Hepatocyte (in vitro differentiated cells): ENCODE data around the gene GATA6. TPM values are rescaled to one million over a fixed set of nuclear protein-coding genes. Genes with fewer than 3 reads are reported as not detected.

Experiments
- DNase-seq: peaks from one replicate; pipeline ENCODE4 v3.0.0-alpha.2; 2016; ENCODE audit warnings: low spot score
- H2AFZ ChIP-seq: fragments of 200-600 bp; sonication (generic); 2 replicates; pipeline ENCODE4 v1.6.0; 2016; ENCODE audit warnings: antibody characterized with exemption, mild to moderate bottlenecking
- H3K27ac ChIP-seq: fragments of 200-600 bp; sonication (generic); 2 replicates; pipeline ENCODE4 v1.5.1; 2016; ENCODE audit warnings: mild to moderate bottlenecking
- H3K27me3 ChIP-seq: fragments of 200-600 bp; sonication (generic); 2 replicates; pipeline ENCODE4 v1.6.1; 2016
- H3K36me3 ChIP-seq: fragments of 200-600 bp; sonication (generic); replicated peaks from 2 replicates; pipeline ENCODE4 v1.5.1; 2016; ENCODE audit warnings: low read depth; ENCODE audit not compliant: insufficient read depth
- H3K4me1 ChIP-seq: fragments of 200-600 bp; sonication (generic); 2 replicates; pipeline ENCODE4 v1.5.1; 2016; ENCODE audit warnings: mild to moderate bottlenecking, moderate library complexity; ENCODE audit not compliant: insufficient read depth
- H3K4me2 ChIP-seq: fragments of 200-600 bp; sonication (generic); 2 replicates; pipeline ENCODE4 v1.6.0; 2016
- H3K4me3 ChIP-seq: fragments of 200-600 bp; sonication (generic); 2 replicates; pipeline ENCODE4 v1.5.1; 2016; ENCODE audit warnings: mild to moderate bottlenecking
- H3K79me2 ChIP-seq: fragments of 200-600 bp; sonication (generic); 2 replicates; pipeline ENCODE4 v1.6.0; 2017; ENCODE audit warnings: mild to moderate bottlenecking
- H3K9me2 ChIP-seq: fragments of 200-600 bp; sonication (generic); replicated peaks from 2 replicates; pipeline ENCODE4 v1.6.0; 2017; ENCODE audit warnings: mild to moderate bottlenecking; ENCODE audit not compliant: insufficient read depth
- H3K9me3 ChIP-seq: fragments of 200-600 bp; sonication (generic); 2 replicates; pipeline ENCODE4 v1.5.1; 2016; ENCODE audit warnings: low read depth, mild to moderate bottlenecking
- H4K20me1 ChIP-seq: fragments of 200-600 bp; sonication (generic); 2 replicates; pipeline ENCODE4 v1.6.0; 2016; ENCODE audit warnings: mild to moderate bottlenecking; ENCODE audit not compliant: insufficient read depth, poor library complexity, severe bottlenecking
- CTCF ChIP-seq: fragments of 200-600 bp; sonication (generic); IDR thresholded peaks from 2 replicates; pipeline ENCODE4 v1.5.1; 2016; ENCODE audit warnings: antibody characterized with exemption, mild to moderate bottlenecking; ENCODE audit not compliant: poor library complexity
- EZH2 ChIP-seq: fragments of 200-600 bp; sonication (generic); IDR thresholded peaks from 2 replicates; pipeline ENCODE4 v1.6.1; 2016; ENCODE audit warnings: antibody characterized with exemption, mild to moderate bottlenecking, borderline replicate concordance
- EZH2phosphoT487 ChIP-seq: fragments of 200-600 bp; sonication (generic); IDR thresholded peaks from one replicate; pipeline ENCODE4 v1.6.1; 2018; ENCODE audit warnings: antibody characterized with exemption, mild to moderate bottlenecking, low read depth, moderate library complexity; ENCODE audit not compliant: unreplicated experiment, severe bottlenecking
- WGBS: methylation state at CpG from one replicate; pipeline ENCODE4 v1.1.6; 2016; ENCODE audit warnings: low lambda C conversion rate; ENCODE audit errors: missing lambda C conversion rate; 5-methylcytosine and 5-hydroxymethylcytosine counted together
- polyA plus RNA-seq: library from polyadenylated mRNA; unstranded; fragments of >200 nt; fragmentation: Nextera tagmentation; extraction: Ambion mirVana; gene quantifications from 2 replicates; pipeline ENCODE4 v1.2.1, GENCODE V29; 2016
- total RNA-seq: library from RNA; depleted of rRNA; stranded (reverse); fragments of >200 nt; gene quantifications from 2 replicates; pipeline ENCODE4 v1.2.3, GENCODE V29; 2014

The GATA6 gene
- total and polyA plus RNA-seq, 2 experiments from 2014 or later = 125 to 128 TPM

GRCh38 chr18:22223965-22224322 lies 54.6 kb downstream of the GATA6 start:
- no peaks in the 10 kb centered on the region for H3K9me2 ChIP-seq
- no peaks in the 10 kb centered on the region for H3K27me3 ChIP-seq
- H3K36me3 ChIP-seq = no peaks in the 10 kb centered on the region
- no peaks in the 10 kb centered on the region for H4K20me1 ChIP-seq
- TF ChIP-seq EZH2 (no peak), EZH2phosphoT487 (no peak), CTCF (no peak)
- H3K4me3 ChIP-seq = no peak overlapping the region
- no peak for DNase-seq
- no peak overlapping the region for H3K4me2 ChIP-seq
- no peaks in the 10 kb centered on the region for H3K79me2 ChIP-seq
- WGBS = 27% methylated on average over 1 of the region's 1 CpG
- H3K4me1 ChIP-seq = peaks cover 5% of the 10 kb centered on the region
- H3K27ac ChIP-seq = peak overlapping the region; percentile 81
- no peak overlapping the region for H2AFZ ChIP-seq
- H3K9me3 ChIP-seq = no peaks in the 10 kb centered on the region

- no peaks in the 10 kb centered on the region for H3K79me2 ChIP-seq
- no peak overlapping the region for H3K4me2 ChIP-seq
- H3K4me3 ChIP-seq = no peak overlapping the region
- peaks cover 5% of the 10 kb centered on the region for H3K4me1 ChIP-seq
- peak overlapping the region; percentile 81 for H3K27ac ChIP-seq
- no peak for DNase-seq
- no peak overlapping the region for H2AFZ ChIP-seq
- no peaks in the 10 kb centered on the region for H4K20me1 ChIP-seq
- no peaks in the 10 kb centered on the region for H3K9me2 ChIP-seq
- 50% methylated on average over 1 of the region's 1 CpG for WGBS
- no peaks in the 10 kb centered on the region for H3K36me3 ChIP-seq
- no peaks in the 10 kb centered on the region for H3K9me3 ChIP-seq
- no peak for TF ChIP-seq CTCF
- no peak for TF ChIP-seq EZH2phosphoT487
- TF ChIP-seq EZH2 = no peak
- H3K27me3 ChIP-seq = no peaks in the 10 kb centered on the region
These were observed 55.0 kb downstream of the GATA6 start for GRCh38 chr18:22224339-22224738.

GRCh38 chr18:22226801-22227200 lies 57.4 kb downstream of the GATA6 start:
- H3K79me2 ChIP-seq = no peaks in the 10 kb centered on the region
- peaks cover 5% of the 10 kb centered on the region for H3K4me1 ChIP-seq

More at GRCh38 chr18:22226801-22227200, 57.4 kb downstream of the GATA6 start:
- Histone ChIP-seq H4K20me1 (no peaks in the 10 kb centered on the region), H2AFZ (no peak overlapping the region), H3K27ac (no peak overlapping the region), H3K4me3 (no peak overlapping the region), H3K36me3 (no peaks in the 10 kb centered on the region), H3K27me3 (no peaks in the 10 kb centered on the region), H3K9me3 (no peaks in the 10 kb centered on the region), H3K9me2 (no peaks in the 10 kb centered on the region), H3K4me2 (no peak overlapping the region)
- 80% methylated on average over 4 of the region's 4 CpGs for WGBS
- no peak for TF ChIP-seq CTCF
- no peak for TF ChIP-seq EZH2phosphoT487
- no peak for TF ChIP-seq EZH2
- DNase-seq = no peak
